SK-N-MC (cell line): ENCODE results near the gene TAGLN.

Source experiments
- EZH2 ChIP-seq: fragments of 200-600 bp; sonication (generic); IDR thresholded peaks from one replicate; pipeline ENCODE4 v1.6.1; 2017; ENCODE audit warnings: antibody characterized with exemption
- POLR2AphosphoS5 ChIP-seq: IDR thresholded peaks from 2 replicates; pipeline ENCODE4 v1.6.1; 2012; ENCODE audit warnings: mild to moderate bottlenecking, low read depth, low read length, borderline replicate concordance

GRCh38 chr11:117181586-117182550 is 17.3 kb upstream of the TAGLN start:
- TF ChIP-seq POLR2AphosphoS5 (no peak), EZH2 (no peak)
